KOPT-K1 (cell line): ENCODE measurements around the gene SPTLC3.

Experiments
- H3K27ac ChIP-seq: fragments of 200-600 bp; sonication (generic); 2 replicates; pipeline ENCODE4 v1.5.1; 2016; ENCODE audit warnings: antibody characterized with exemption, mild to moderate bottlenecking, low read depth, low read length; ENCODE audit not compliant: poor library complexity, severe bottlenecking
- H3K36me3 ChIP-seq: fragments of 200-600 bp; sonication (generic); 2 replicates; pipeline ENCODE4 v1.5.1; 2017; ENCODE audit warnings: antibody characterized with exemption, mild to moderate bottlenecking, low read length, moderate library complexity; ENCODE audit not compliant: insufficient read depth
- H3K9me3 ChIP-seq: fragments of 200-600 bp; sonication (generic); 2 replicates; pipeline ENCODE4 v1.5.1; 2017; ENCODE audit warnings: antibody characterized with exemption, low read length, mild to moderate bottlenecking; ENCODE audit not compliant: insufficient read depth, poor library complexity, severe bottlenecking

Gene SPTLC3

DNA sequence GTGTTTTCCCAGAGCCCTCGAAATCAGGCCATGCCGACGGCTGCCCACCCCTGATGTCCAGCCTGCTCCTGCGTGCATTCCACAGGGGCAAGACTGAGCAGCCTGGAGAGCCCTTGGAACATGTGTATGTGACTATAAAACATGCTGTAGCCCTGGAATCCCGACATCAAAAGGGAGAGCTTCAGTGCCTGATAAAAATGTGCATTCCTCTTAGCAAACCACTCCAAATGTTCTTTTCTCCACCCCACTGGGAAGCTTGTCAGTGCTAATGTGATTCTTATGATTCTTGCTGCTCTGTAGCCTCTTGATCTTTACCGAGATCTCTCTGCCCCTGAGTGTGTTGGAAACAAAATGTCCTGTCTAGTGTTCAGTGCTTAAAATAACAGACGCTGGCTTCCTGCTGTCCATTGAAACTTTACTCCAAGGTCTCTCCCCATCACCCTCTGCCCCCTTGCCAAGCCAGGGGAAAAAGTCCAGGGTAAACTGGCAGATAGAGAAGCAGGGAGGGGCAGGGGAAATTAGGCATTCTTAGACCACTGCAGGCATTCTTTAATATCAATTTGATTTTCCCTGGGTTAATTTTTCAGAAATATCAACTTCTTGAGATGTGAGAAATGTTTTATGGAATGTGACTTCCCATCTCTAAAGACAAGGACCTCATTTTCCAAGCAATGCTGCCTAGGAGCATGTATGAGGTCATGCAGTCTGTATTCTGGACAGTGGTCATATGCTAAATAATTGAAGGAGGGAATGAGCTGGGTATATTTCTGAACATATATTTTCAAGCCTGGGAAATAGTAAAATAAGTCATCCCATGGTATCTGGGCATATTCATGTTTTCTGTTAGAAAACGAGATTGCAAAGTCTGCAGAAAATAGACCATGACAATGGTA lies 138.5 kb downstream of the SPTLC3 start:
- Histone ChIP-seq H3K27ac (no peak overlapping the region), H3K9me3 (no peaks in the 10 kb centered on the region), H3K36me3 (no peaks in the 10 kb centered on the region)

DNA sequence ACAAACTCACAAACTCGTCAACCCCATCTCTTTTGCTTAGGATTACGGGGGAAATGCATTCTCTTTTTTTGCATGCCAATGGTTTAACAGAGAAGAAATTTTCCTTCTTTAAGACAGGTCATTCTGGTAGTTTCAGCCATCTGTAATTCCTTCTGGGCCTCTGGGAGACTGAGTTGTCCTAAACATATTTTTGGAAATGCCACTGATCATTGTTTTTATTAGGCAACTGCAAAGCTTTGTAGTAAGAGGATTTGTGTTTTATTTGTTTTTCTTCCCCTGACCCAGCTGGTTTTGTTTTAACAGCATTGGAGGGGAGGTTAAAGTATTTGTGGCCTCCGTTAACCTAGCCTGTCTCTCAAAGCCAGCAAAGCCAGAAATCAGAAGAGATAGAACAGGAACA lies 139.2 kb downstream of the SPTLC3 start:
- Histone ChIP-seq H3K27ac (no peak overlapping the region), H3K36me3 (no peaks in the 10 kb centered on the region), H3K9me3 (no peaks in the 10 kb centered on the region)

DNA sequence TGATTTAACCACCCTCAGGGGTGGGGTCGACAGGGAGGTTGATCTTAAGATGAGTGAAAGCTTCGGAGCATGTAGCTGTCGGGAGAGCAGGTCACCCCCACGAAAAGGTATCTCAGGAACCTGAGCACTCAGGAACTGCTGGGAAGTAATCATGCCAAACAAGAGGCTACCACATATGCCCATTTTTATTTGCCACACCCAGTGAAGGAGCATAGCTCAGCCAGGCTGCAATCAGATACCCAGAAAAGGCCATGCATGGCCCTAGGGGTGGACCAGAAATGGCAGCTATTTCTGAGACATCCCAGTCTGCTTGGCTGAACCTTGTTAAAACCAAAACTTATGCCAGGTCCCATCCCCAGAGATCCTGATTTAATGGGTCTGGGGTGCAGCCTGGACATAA lies 139.6 kb downstream of the SPTLC3 start:
- Histone ChIP-seq H3K9me3 (no peaks in the 10 kb centered on the region), H3K27ac (no peak overlapping the region), H3K36me3 (no peaks in the 10 kb centered on the region)

DNA sequence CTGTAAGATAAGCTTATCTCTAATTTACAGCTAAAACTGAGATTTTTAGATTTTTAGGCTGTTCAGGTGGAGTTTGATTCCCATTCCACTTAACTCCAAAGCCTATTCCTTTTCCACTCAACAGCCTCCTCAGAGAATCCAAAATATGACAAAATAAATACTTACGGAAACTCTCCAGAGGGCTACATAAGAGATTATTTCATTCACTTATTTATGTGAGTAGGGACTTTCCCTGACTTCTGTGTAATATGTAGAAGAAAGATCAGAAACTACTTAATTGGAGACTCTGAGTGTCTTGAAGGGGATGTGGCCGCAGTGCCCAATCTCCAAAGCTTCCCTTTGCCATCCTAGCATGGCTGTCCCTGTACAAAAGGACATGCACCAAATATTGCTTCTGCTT lies 140.2 kb downstream of the SPTLC3 start:
- Histone ChIP-seq H3K9me3 (no peaks in the 10 kb centered on the region), H3K36me3 (no peaks in the 10 kb centered on the region), H3K27ac (no peak overlapping the region)

DNA sequence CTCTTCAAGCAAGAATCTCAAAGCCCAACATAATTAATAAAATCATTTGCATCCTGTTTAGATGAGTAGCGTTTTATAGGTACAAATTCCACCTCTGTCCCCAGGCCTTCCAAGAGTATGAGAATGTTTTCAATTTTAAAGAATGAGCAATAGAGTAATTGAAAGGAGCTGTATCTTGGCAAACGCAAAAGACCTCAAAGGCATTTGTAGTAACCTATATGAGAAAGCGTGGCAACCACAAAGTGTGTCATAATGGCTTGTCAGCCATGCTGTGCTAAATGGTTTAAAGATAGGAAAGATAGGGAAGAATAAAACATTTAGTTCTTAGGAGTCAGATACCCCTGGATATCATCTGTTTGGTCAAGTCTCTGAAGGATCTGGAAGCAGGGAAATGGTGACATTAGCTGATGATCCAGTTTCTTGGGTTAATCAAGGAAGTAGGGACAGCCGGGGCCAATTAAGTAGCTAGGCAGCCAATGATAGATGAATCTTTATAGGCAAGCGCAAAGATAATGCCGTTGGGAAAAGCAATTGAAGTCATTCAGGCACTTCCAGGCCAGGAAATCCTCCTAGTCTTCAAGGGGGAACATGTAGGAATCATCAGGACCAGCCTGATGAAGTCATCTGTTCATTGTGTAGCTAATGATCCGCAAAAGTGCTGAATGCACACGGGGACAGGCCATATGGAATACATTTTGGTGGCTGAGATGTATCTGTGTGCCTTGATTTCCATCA lies 140.8 kb downstream of the SPTLC3 start:
- Histone ChIP-seq H3K9me3 (no peaks in the 10 kb centered on the region), H3K36me3 (no peaks in the 10 kb centered on the region), H3K27ac (no peak overlapping the region)

DNA sequence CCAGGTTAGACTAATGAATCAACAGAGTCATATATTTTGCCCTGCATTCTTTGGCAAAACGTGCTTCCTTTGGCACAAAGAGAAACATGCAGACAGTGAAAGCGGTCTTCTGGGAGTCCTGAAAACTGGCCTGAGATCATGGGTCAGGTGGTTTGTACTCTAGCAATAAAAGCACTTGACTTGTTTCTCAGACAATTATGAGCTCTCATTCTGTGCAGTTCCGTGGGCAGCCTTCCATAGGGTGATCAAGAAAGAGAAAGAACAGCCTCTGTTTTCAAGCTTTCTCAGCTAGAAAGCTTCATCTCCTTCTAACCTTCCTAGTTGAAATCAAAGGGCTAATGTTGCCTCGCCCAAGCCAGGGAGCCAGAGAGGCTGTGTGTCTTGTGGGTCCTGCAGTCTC lies 149.6 kb downstream of the SPTLC3 start:
- Histone ChIP-seq H3K36me3 (no peaks in the 10 kb centered on the region), H3K27ac (no peak overlapping the region), H3K9me3 (no peaks in the 10 kb centered on the region)

DNA sequence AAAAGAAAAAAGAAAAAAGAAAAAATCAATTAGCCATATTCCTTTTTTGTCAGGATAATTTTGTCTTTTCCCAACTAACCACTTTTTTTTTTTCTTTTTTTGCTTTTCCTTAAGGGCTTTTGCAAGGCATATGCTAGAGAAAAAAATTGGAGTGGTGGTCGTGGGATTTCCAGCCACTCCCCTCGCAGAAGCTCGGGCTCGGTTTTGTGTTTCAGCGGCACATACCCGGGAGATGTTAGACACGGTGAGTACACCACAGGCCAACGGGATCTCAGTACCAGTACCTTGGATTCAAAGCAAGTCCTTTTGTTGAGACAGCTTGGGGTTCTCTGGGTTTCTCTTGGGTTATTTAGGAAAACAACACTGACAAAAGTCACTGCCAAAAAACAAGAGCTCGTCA lies 151.1 kb downstream of the SPTLC3 start:
- H3K27ac ChIP-seq, result no peak overlapping the region
- no peaks in the 10 kb centered on the region for H3K9me3 ChIP-seq
- H3K36me3 ChIP-seq, result no peaks in the 10 kb centered on the region

DNA sequence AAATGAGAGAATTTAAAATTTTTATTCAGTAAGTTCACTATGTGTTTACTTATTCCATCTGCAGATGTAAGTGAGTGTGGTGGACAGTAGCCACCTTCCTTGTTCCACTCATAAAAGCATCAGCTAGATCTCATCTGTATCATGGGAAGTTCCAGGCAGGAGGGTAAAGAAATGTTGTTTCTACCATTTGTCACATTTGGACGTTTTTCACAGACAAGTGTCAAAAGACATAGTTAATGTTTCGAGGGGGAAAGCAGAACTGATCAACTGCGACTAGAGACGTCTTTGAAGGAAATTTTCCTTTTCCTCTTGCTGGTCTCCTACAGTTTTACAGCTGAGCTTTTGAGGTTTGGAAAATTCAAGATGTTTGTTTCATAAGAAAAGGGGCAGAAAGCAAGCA lies 156.4 kb downstream of the SPTLC3 start:
- Histone ChIP-seq H3K9me3 (no peaks in the 10 kb centered on the region), H3K36me3 (no peaks in the 10 kb centered on the region), H3K27ac (no peak overlapping the region)

DNA sequence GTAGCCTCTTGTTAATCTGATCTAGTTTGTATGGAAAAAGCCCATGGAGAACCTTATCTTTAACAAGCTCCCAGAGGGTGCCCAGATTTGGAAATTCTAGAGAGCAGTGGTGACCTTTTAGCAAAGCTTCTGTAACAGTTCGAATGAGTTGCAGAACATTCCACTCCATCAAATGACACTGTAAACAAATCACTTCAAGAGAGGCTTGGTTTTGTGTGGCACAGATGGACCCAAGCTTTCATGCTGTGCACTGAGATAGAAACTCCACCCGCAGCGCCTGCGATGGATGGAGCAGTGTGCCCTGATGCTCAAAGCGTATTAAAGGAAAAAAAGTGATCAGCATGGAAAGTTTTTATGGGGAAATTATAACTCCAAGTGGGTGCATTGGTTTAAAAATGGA lies 157.2 kb downstream of the SPTLC3 start:
- Histone ChIP-seq H3K36me3 (no peaks in the 10 kb centered on the region), H3K9me3 (no peaks in the 10 kb centered on the region)

DNA sequence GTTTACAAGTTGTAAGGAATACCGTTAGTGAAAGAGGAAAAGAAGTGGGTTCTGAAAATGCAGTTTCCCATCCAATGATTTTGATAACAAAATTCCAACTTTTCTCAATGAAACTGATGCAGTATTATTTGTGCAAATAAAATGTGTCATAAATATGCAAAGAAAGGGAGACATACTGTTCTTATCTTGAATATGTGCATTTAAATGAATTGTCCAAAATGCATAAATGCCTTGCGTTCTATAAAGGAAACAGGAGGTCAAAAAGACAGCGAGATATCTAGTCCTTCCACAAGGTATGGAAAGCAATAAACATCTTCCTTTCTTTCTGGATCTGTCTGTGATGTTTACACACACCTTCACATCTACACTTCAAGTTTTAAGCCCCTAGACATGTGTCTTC lies 157.7 kb downstream of the SPTLC3 start:
- no peak overlapping the region for H3K27ac ChIP-seq
- H3K36me3 ChIP-seq, result no peaks in the 10 kb centered on the region
- H3K9me3 ChIP-seq, result no peaks in the 10 kb centered on the region

More for the DNA sequence above, 157.2 kb downstream of the SPTLC3 start:
- no peak overlapping the region for H3K27ac ChIP-seq

DNA sequence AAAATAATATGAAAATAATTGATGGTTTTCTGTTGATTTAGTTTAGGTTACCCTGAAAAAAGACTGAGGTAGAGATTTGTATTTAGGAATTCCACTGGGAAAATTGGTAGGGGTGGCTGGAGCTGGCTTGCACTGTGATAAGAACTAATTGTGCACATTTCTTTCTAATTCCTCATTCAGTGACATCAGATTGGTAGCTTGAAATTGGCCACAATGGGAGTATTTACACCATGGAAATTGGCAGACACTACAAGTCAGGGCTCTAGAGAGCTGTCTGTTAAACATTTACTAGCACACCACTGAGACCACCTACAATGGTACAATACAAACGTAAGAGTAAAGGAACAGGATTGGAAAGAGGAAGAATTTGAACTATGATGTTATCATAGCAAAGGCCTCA lies 160.3 kb downstream of the SPTLC3 start:
- Histone ChIP-seq H3K9me3 (no peaks in the 10 kb centered on the region), H3K36me3 (no peaks in the 10 kb centered on the region), H3K27ac (no peak overlapping the region)

DNA sequence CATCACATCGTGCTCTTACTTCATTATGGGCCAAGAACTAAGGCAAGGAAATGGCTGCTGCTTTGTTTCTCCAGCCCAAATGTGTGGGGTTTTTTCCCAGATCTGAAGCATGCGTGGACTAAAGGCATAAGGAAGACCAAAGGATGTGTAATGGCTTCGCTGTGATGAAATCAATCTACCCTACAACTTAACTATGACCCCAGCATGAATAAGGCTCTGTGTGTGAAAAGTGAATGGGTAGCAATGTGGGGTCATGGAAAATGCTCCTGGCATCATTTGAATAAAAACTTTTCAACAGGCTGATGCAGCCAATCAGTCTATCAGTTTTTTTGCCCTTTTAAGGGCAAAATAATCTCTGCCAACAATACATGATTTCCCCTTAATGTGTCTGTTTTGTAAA lies 162.0 kb downstream of the SPTLC3 start:
- Histone ChIP-seq H3K9me3 (no peaks in the 10 kb centered on the region), H3K27ac (no peak overlapping the region), H3K36me3 (no peaks in the 10 kb centered on the region)

DNA sequence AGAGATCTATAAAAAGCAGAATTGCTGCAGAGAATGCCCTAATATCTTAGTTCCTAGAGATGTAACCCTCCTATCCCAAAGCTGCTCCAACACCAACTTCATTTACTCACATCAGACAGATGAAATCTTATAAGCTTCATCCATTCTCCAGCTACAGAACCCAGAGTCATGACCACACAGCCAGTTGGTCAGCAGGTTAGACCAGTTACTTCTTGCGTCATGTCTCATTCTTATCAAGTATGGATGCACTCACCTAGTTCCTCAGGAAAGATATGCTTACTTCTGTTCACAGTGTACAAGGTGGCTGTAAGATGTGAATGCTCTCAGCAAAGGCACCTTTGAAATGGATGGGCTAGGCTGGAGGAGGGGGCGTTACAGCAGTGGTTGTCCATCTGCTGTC lies 164.4 kb downstream of the SPTLC3 start:
- Histone ChIP-seq H3K36me3 (no peaks in the 10 kb centered on the region), H3K27ac (no peak overlapping the region), H3K9me3 (peaks cover 4% of the 10 kb centered on the region)

DNA sequence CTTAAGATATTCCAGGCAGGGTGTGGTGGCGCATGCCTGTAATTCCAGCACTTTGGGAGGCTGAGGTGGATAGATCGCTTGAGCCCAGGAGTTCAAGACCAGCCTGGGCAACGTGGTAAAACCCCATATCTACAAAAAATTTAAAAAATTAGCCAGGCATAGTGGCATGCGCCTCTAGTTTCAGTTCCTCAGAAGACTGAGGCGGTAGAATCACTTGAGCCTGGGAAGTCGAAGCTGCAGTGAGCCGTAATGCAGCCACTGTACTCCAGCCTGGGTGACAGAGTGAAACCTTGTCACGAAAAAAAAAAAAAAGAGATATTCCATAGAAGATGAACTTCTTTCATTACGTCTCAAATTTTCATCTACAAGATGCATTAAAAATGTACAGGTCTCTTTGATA lies 165.6 kb downstream of the SPTLC3 start:
- no peaks in the 10 kb centered on the region for H3K36me3 ChIP-seq

DNA sequence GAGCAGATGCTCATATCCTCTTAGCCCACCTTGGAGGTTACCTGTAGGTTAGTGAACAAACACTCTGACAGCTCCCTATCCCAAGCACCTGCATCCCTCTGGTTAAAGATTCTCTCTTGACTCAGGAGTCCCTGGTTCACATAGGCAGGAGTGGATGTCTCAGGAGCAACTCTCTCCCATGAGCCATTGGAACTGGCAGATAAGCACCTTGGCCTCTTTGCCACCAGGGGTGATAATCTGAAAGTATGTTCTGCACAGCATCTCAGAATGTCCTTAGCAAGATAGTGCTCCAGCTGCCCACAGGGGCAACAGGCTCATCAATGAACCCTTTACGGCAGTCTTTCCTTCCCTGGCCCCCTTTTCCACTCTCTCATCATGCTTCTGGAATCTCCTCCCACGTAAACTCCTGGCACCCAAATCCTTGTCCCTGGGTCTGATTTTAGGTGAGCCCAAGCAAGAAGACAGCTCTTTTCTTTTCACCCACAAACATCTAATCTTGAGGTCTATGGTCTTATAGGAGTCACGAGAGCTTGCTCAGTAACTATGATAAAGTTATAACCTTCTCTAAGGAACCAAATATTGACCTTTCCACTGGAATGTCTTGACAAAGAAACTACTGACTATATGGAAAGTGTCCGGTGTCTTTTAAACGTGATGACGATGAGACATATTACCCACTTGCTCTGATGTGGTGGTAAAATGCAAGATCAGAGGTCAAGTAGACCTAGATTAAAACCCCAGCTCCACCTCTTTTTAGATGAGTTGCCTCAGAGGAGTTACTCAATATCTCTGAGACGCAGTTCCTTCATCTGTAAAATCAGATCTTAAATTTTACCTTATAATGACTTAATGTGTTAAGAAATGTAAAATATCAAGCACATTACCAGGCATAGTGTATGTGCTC lies 172.5 kb downstream of the SPTLC3 start:
- Histone ChIP-seq H3K27ac (no peak overlapping the region), H3K36me3 (no peaks in the 10 kb centered on the region), H3K9me3 (peaks cover 2% of the 10 kb centered on the region)

More for the DNA sequence above, 165.6 kb downstream of the SPTLC3 start:
- Histone ChIP-seq H3K27ac (no peak overlapping the region), H3K9me3 (peaks cover 4% of the 10 kb centered on the region)
